Esophagus muscularis mucosa (tissue), 4 donors: ENCODE measurements around the gene ETV7. TPM values are rescaled to one million over a fixed set of nuclear protein-coding genes. Genes with fewer than 3 reads are reported as not detected.

Experiments
- DNase-seq: peaks from one replicate; pipeline ENCODE4 v3.0.0-alpha.2; 2017; ENCODE audit errors: extremely low spot score
- H3K27ac ChIP-seq, 4 donors: fragments of 200-600 bp; sonication (generic); replicated peaks in 1 of 4; 1 replicate in 3 of 4; 2 replicates in 1 of 4; pipeline ENCODE4 v1.5.1; 2016 to 2019; ENCODE audit warnings: mild to moderate bottlenecking in 1 of 4
- H3K27me3 ChIP-seq, 4 donors: fragments of 200-600 bp; sonication (generic); one replicate each; pipeline versions ENCODE4 v1.5.1 to v1.6.0; 2016 to 2019
- H3K36me3 ChIP-seq, 4 donors: fragments of 200-600 bp; sonication (generic); one replicate each; pipeline ENCODE4 v1.5.1; 2016 to 2019
- H3K4me1 ChIP-seq, 4 donors: fragments of 200-600 bp; sonication (generic); one replicate each; pipeline ENCODE4 v1.5.1; 2016 to 2019
- H3K4me3 ChIP-seq, 4 donors: fragments of 200-600 bp; sonication (generic); 1 replicate in 2 of 4; 2 replicates in 2 of 4; pipeline ENCODE4 v1.5.1; 2016 to 2019; ENCODE audit warnings: mild to moderate bottlenecking in 4 of 4, moderate library complexity in 1 of 4
- H3K9me3 ChIP-seq, 4 donors: fragments of 200-600 bp; sonication (generic); 1 replicate in 3 of 4; 2 replicates in 1 of 4; pipeline ENCODE4 v1.5.1; 2016 to 2019
- CTCF ChIP-seq, 3 experiments: fragments of 200-600 bp in 2 of 3; fragments of 450-650 bp in 1 of 3; sonication (generic) in 2 of 3; IDR thresholded peaks; one replicate each; pipeline ENCODE4 v1.5.1; 2017 to 2019; ENCODE audit warnings: antibody characterized with exemption in 3 of 3, mild to moderate bottlenecking in 2 of 3, moderate library complexity in 1 of 3
- EP300 ChIP-seq: sonication (generic); formaldehyde crosslinking; IDR thresholded peaks from one replicate; pipeline ENCODE4 v1.6.1; 2017; ENCODE audit warnings: antibody characterized with exemption
- POLR2A ChIP-seq: fragments of 450-650 bp; IDR thresholded peaks from one replicate; pipeline ENCODE4 v1.6.1; 2017; ENCODE audit warnings: antibody characterized with exemption, moderate library complexity, mild to moderate bottlenecking, low read depth
- POLR2AphosphoS5 ChIP-seq, 2 donors: sonication (generic); formaldehyde crosslinking; IDR thresholded peaks; one replicate each; pipeline ENCODE4 v1.6.1; 2017; ENCODE audit warnings: antibody characterized with exemption in 2 of 2
- WGBS: methylation state at CpG from one replicate; pipeline ENCODE4 v1.1.5; 2018; 5-methylcytosine and 5-hydroxymethylcytosine counted together
- intact Hi-C: fragments of 100-400 bp; cut with DNase I; formaldehyde crosslinking; loops from one replicate; pipeline ENCODE4 v1.15.1; 2023
- total RNA-seq, 4 donors: library from RNA; depleted of rRNA; stranded (reverse); fragments of >200 nt; gene quantifications; one replicate each; pipeline versions ENCODE4 v1.1.0 to v1.2.1, GENCODE V29; 2016

Gene ETV7
- total RNA-seq, 4 donors from 2014 or later, result 0.71 to 1.5 TPM; not detected in 2

- intact Hi-C loops, result no loop called here
- H3K27me3 ChIP-seq, result no peaks in the 10 kb centered on the region
- TF ChIP-seq EP300, result no peak
- H3K36me3 ChIP-seq, result no peaks in the 10 kb centered on the region
- no peak for DNase-seq
- no peak overlapping the region for H3K4me3 ChIP-seq
- no peaks in the 10 kb centered on the region for H3K9me3 ChIP-seq
- WGBS, result 89% methylated on average over 10 of the region's 10 CpGs
- H3K4me1 ChIP-seq, result no peaks in the 10 kb centered on the region
- H3K27ac ChIP-seq, result no peak overlapping the region
Observed at GRCh38 chr6:36378936-36379335, 8.5 kb downstream of the ETV7 start.

GRCh38 chr6:36378243-36378920, 9.1 kb downstream of the ETV7 start:
- no peak for DNase-seq
- Histone ChIP-seq H3K4me3 (no peak overlapping the region), H3K36me3 (no peaks in the 10 kb centered on the region), H3K27me3 (no peaks in the 10 kb centered on the region), H3K4me1 (no peaks in the 10 kb centered on the region), H3K9me3 (no peaks in the 10 kb centered on the region), H3K27ac (no peak overlapping the region)
- TF ChIP-seq POLR2A, result no peak
- no peak for TF ChIP-seq CTCF (IDR thresholded peaks at IDR 0.05)
- no peak for TF ChIP-seq EP300
- no peak for TF ChIP-seq POLR2AphosphoS5 (IDR thresholded peaks at IDR 0.05)
- WGBS, result 90% methylated on average over 4 of the region's 4 CpGs
- intact Hi-C loops, result no loop called here

GRCh38 chr6:36377594-36377993, 9.9 kb downstream of the ETV7 start:
- DNase-seq, result no peak
- 73% methylated on average over 5 of the region's 5 CpGs for WGBS

GRCh38 chr6:36376742-36377141, 10.7 kb downstream of the ETV7 start:
- 92% methylated on average over 8 of the region's 8 CpGs for WGBS

More at GRCh38 chr6:36377594-36377993, 9.9 kb downstream of the ETV7 start:
- H3K27ac ChIP-seq, result no peak overlapping the region
- H3K9me3 ChIP-seq, result no peaks in the 10 kb centered on the region
- intact Hi-C loops, result no loop called here
- H3K27me3 ChIP-seq, result no peaks in the 10 kb centered on the region
- TF ChIP-seq EP300 (no peak), POLR2A (no peak), CTCF (IDR thresholded peaks at IDR 0.05) (no peak), POLR2AphosphoS5 (IDR thresholded peaks at IDR 0.05) (no peak)
- H3K4me3 ChIP-seq, result no peak overlapping the region
- H3K4me1 ChIP-seq, result no peaks in the 10 kb centered on the region
- H3K36me3 ChIP-seq, result no peaks in the 10 kb centered on the region

GRCh38 chr6:36376183-36376582, 11.3 kb downstream of the ETV7 start:
- TF ChIP-seq EP300, result no peak

More at GRCh38 chr6:36376742-36377141, 10.7 kb downstream of the ETV7 start:
- no peak for DNase-seq
- Histone ChIP-seq H3K27ac (no peak overlapping the region), H3K4me3 (no peak overlapping the region), H3K36me3 (no peaks in the 10 kb centered on the region), H3K9me3 (no peaks in the 10 kb centered on the region), H3K4me1 (no peaks in the 10 kb centered on the region), H3K27me3 (peaks cover 0 to 4% (median 0%) of the 10 kb centered on the region in 4 donors)
- TF ChIP-seq EP300 (no peak), POLR2AphosphoS5 (IDR thresholded peaks at IDR 0.05) (no peak), POLR2A (no peak), CTCF (IDR thresholded peaks at IDR 0.05) (no peak)
- intact Hi-C loops, result no loop called here

More at GRCh38 chr6:36376183-36376582, 11.3 kb downstream of the ETV7 start:
- Histone ChIP-seq H3K4me1 (no peaks in the 10 kb centered on the region), H3K4me3 (no peak overlapping the region), H3K9me3 (no peaks in the 10 kb centered on the region), H3K27ac (no peak overlapping the region), H3K27me3 (peaks cover 0 to 7% (median 0%) of the 10 kb centered on the region in 4 donors), H3K36me3 (no peaks in the 10 kb centered on the region)
- DNase-seq, result no peak
- intact Hi-C loops, result no loop called here
- WGBS, result 97% methylated on average over 8 of the region's 8 CpGs
